Body of pancreas (tissue), 4 donors: ENCODE measurements around the gene MYO5B.
A peak's percentile ranks its signal among the peaks of the same experiment; 100 is the strongest.

Source experiments
- POLR2A ChIP-seq, 3 donors: fragments of 450-650 bp; IDR thresholded peaks; one replicate each; pipeline ENCODE4 v1.6.1; 2016; ENCODE audit warnings: antibody characterized with exemption in 3 of 3, mild to moderate bottlenecking in 2 of 3
- TF ChIP-seq, protein P1 (sequence below), 7 experiments: fragments of 450-650 bp in 4 of 7; fragments of 200-600 bp in 3 of 7; sonication (generic) in 3 of 7; IDR thresholded peaks; one replicate each; pipeline ENCODE4 v1.5.1; 2016 to 2019; ENCODE audit warnings: antibody characterized with exemption in 7 of 7

DNA sequence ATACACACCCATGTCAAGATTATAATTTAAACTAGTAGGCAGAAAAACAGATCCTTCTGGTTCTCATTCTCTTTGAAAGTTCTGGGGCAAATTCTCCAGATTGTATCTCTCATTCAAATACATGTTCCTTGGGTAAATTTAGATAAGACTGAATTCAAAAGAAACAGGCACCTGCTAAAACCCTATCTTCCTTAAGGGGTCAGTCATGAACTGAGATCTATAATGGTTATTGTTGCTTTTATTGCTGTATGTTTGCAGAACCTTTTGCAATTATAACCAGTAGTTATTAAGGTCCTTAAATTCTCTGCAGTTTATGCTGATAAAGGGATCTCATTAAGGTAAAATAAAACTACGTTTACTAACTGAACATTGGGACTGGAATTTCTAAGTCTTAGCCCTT lies 83.5 kb downstream of the MYO5B start:
- TF ChIP-seq, protein P1, sequence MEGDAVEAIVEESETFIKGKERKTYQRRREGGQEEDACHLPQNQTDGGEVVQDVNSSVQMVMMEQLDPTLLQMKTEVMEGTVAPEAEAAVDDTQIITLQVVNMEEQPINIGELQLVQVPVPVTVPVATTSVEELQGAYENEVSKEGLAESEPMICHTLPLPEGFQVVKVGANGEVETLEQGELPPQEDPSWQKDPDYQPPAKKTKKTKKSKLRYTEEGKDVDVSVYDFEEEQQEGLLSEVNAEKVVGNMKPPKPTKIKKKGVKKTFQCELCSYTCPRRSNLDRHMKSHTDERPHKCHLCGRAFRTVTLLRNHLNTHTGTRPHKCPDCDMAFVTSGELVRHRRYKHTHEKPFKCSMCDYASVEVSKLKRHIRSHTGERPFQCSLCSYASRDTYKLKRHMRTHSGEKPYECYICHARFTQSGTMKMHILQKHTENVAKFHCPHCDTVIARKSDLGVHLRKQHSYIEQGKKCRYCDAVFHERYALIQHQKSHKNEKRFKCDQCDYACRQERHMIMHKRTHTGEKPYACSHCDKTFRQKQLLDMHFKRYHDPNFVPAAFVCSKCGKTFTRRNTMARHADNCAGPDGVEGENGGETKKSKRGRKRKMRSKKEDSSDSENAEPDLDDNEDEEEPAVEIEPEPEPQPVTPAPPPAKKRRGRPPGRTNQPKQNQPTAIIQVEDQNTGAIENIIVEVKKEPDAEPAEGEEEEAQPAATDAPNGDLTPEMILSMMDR (IDR thresholded peaks at IDR 0.05): peak in 3 of 7 experiments; percentile 9 to 40 (median 29)
- TF ChIP-seq POLR2A (IDR thresholded peaks at IDR 0.05): no peak
